OCI-LY7 (cell line): ENCODE results near the gene MRPL3. TPM values are rescaled to one million over a fixed set of nuclear protein-coding genes. Genes with fewer than 3 reads are reported as not detected.

Source experiments
- BruUV-seq: library from RNA; stranded (reverse); fragments of 400-500 nt; replicated peaks from 2 replicates; lab custom pipeline; 2021; lab: Mats Ljungman, UMichigan
- CTCF ChIA-PET: fragments of 300-600 bp; sonication (Branson Sonifier 250); formaldehyde crosslinking; loops from one replicate; lab custom pipeline; 2022; ENCODE audit warnings: antibody characterized with exemption; ENCODE audit not compliant: unreplicated experiment; lab: Charles Lee
- POLR2A ChIA-PET: fragments of 300-600 bp; sonication (Branson Sonifier 250); formaldehyde crosslinking; loops from one replicate; lab custom pipeline; 2022; ENCODE audit warnings: antibody characterized with exemption; lab: Charles Lee
- DNase-seq: peaks from one replicate; pipeline ENCODE4 v3.0.0-alpha.2; 2015; ENCODE audit warnings: low spot score
- H2AFZ ChIP-seq: fragments of 200-600 bp; sonication (generic), shearing (Covaris generic); 2 replicates; pipeline ENCODE4 v1.6.1; 2014; ENCODE audit warnings: mild to moderate bottlenecking, antibody characterized with exemption, low read length, moderate library complexity
- H3K27ac ChIP-seq: fragments of 200-600 bp; sonication (generic); 2 replicates; pipeline ENCODE4 v1.5.1; 2014; ENCODE audit warnings: mixed run types, low read depth, mild to moderate bottlenecking, moderate library complexity, low read length, inconsistent platforms; ENCODE audit not compliant: poor library complexity, severe bottlenecking
- H3K36me3 ChIP-seq: fragments of 200-600 bp; sonication (generic); 2 replicates; pipeline ENCODE4 v1.6.1; 2014; ENCODE audit warnings: mild to moderate bottlenecking, antibody characterized with exemption, low read length, moderate library complexity, mixed read lengths; ENCODE audit not compliant: insufficient read depth
- H3K4me1 ChIP-seq: fragments of 200-600 bp; sonication (generic); 2 replicates; pipeline ENCODE4 v1.5.1; 2014; ENCODE audit warnings: mild to moderate bottlenecking, low read length; ENCODE audit not compliant: insufficient read depth, poor library complexity, severe bottlenecking
- H3K4me2 ChIP-seq: fragments of 200-600 bp; sonication (generic); 2 replicates; pipeline ENCODE4 v1.6.1; 2014; ENCODE audit warnings: mild to moderate bottlenecking, low read length
- H3K4me3 ChIP-seq: fragments of 200-600 bp; sonication (generic); 2 replicates; pipeline ENCODE4 v1.5.1; 2014; ENCODE audit warnings: mild to moderate bottlenecking, low read depth, low read length; ENCODE audit not compliant: poor library complexity, severe bottlenecking
- H3K79me2 ChIP-seq: fragments of 200-600 bp; sonication (generic); 2 replicates; pipeline ENCODE4 v1.6.1; 2016; ENCODE audit warnings: low read depth, mild to moderate bottlenecking, low read length, moderate library complexity, mixed read lengths; ENCODE audit not compliant: insufficient read depth
- H3K9me2 ChIP-seq: fragments of 200-600 bp; sonication (generic); 2 replicates; pipeline ENCODE4 v1.6.1; 2016; ENCODE audit warnings: mild to moderate bottlenecking, low read length, mixed read lengths; ENCODE audit not compliant: insufficient read depth
- H3K9me3 ChIP-seq: fragments of 200-600 bp; sonication (generic); 2 replicates; pipeline ENCODE4 v1.6.1; 2014; ENCODE audit warnings: mild to moderate bottlenecking, mixed run types, low read length, mixed read lengths
- H4K20me1 ChIP-seq: fragments of 200-600 bp; sonication (generic); 2 replicates; pipeline ENCODE4 v1.6.1; 2014; ENCODE audit warnings: mild to moderate bottlenecking, antibody characterized with exemption, low read length, moderate library complexity, mixed read lengths; ENCODE audit not compliant: insufficient read depth
- EZH2phosphoT487 ChIP-seq: fragments of 200-600 bp; sonication (generic); IDR thresholded peaks from 2 replicates; pipeline ENCODE4 v1.6.1; 2018; ENCODE audit warnings: low read depth, borderline replicate concordance, mild to moderate bottlenecking, mixed run types, antibody characterized with exemption, low read length, moderate library complexity, mixed read lengths
- intact Hi-C: fragments of 100-400 bp; cut with micrococcal nuclease; formaldehyde crosslinking; loops from one replicate; pipeline ENCODE4 v1.10.0; 2022; ENCODE audit not compliant: unreplicated experiment
- total RNA-seq, 2 experiments: library from RNA; depleted of rRNA in 1 of 2; stranded (reverse); fragments of >200 nt in 1 of 2; shearing (Covaris generic) in 1 of 2; gene quantifications; 2 replicates each; pipeline ENCODE4 v1.2.3, GENCODE V29; 2014 to 2022
- TF ChIP-seq, protein P1 (sequence below): fragments of 200-600 bp; sonication (generic); conservative IDR thresholded peaks from 2 replicates; pipeline ENCODE4 v1.5.1; 2014; ENCODE audit warnings: mild to moderate bottlenecking, antibody characterized with exemption, low read length, moderate library complexity, mixed read lengths

Gene MRPL3
- total RNA-seq, 2 experiments from 2014 or later, result 121 to 133 TPM

DNA sequence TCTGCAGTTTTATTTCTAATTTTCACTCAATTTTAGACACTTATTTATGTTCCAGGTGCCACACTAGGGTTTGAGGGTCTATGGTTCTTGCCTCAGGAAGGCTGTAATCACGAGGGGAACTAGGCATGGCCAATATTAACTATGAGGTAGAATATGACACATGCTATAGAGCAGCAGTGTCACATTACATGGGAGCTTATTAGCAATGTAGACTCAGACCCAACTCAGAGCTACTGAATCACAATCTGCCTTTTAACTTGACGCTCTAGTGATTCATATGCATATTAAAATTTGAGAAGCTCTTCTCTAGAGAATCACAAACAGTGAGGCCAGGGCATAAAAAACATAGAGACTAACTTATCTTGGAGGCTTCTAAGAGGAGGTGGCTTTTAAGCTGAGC lies 32.8 kb upstream of the MRPL3 start:
- ChIA-PET CTCF (no interaction called here), POLR2A (no interaction called here)
- TF ChIP-seq EZH2phosphoT487, result no peak
- TF ChIP-seq, protein P1, sequence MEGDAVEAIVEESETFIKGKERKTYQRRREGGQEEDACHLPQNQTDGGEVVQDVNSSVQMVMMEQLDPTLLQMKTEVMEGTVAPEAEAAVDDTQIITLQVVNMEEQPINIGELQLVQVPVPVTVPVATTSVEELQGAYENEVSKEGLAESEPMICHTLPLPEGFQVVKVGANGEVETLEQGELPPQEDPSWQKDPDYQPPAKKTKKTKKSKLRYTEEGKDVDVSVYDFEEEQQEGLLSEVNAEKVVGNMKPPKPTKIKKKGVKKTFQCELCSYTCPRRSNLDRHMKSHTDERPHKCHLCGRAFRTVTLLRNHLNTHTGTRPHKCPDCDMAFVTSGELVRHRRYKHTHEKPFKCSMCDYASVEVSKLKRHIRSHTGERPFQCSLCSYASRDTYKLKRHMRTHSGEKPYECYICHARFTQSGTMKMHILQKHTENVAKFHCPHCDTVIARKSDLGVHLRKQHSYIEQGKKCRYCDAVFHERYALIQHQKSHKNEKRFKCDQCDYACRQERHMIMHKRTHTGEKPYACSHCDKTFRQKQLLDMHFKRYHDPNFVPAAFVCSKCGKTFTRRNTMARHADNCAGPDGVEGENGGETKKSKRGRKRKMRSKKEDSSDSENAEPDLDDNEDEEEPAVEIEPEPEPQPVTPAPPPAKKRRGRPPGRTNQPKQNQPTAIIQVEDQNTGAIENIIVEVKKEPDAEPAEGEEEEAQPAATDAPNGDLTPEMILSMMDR, result no peak
- Histone ChIP-seq H3K9me3 (no peaks in the 10 kb centered on the region), H3K9me2 (no peaks in the 10 kb centered on the region), H3K4me2 (no peak overlapping the region), H3K4me3 (no peak overlapping the region), H3K27ac (no peak overlapping the region), H2AFZ (no peak overlapping the region), H3K79me2 (no peaks in the 10 kb centered on the region), H3K4me1 (no peaks in the 10 kb centered on the region), H3K36me3 (no peaks in the 10 kb centered on the region), H4K20me1 (no peaks in the 10 kb centered on the region)
- intact Hi-C loops, result no loop called here
- no TSS peak for BruUV-seq
- DNase-seq, result no peak

DNA sequence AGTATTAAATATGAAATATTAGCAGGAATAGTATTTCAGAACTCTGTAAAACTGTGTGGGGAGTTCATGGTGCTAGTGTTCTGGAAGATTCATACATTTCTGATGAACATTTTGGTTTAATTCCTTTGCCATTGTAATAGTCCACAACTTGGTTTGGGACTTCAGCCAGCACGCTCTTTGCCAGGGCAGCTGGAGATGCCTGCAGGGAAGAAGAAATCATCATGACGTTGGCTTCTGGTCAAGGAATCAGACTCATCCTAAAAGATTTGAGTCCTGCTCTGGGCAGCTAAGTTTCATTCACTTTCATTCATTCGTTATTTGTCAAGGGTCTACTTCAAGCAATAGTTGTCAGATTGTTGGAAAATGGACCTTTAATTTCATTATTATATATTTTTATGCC lies 32.4 kb upstream of the MRPL3 start:
- intact Hi-C loops, result no loop called here
- H3K4me1 ChIP-seq, result no peaks in the 10 kb centered on the region
- no peak for DNase-seq
- no peak overlapping the region for H2AFZ ChIP-seq
- no peaks in the 10 kb centered on the region for H3K36me3 ChIP-seq
- no peaks in the 10 kb centered on the region for H3K9me3 ChIP-seq
- TF ChIP-seq, protein P1, result no peak
- TF ChIP-seq EZH2phosphoT487, result no peak
- no peak overlapping the region for H3K4me3 ChIP-seq
- no peaks in the 10 kb centered on the region for H4K20me1 ChIP-seq
- POLR2A ChIA-PET, result no interaction called here
- H3K9me2 ChIP-seq, result no peaks in the 10 kb centered on the region
- CTCF ChIA-PET, result no interaction called here
- no peak overlapping the region for H3K27ac ChIP-seq
- no TSS peak for BruUV-seq
- no peaks in the 10 kb centered on the region for H3K79me2 ChIP-seq
- H3K4me2 ChIP-seq, result no peak overlapping the region

DNA sequence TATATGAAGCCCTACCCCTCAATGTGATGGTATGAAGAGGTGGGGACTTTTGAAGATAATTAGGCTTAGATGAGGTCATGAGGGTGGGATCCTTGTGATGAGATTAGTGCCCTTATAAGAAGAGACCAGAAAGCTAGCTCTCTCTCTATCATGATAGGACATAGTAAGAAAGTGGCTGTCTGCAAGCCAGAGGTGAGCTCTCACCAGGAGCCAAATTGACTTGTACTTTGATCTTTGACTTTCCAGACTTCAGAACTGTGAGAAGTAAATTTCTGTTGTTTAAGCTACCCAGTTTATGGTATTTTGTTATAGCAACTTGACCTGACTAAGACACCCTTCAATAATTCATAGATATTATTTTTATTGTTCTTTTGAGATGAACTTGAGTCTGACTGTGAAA lies 29.9 kb upstream of the MRPL3 start:
- H3K9me2 ChIP-seq, result no peaks in the 10 kb centered on the region
- no peaks in the 10 kb centered on the region for H3K36me3 ChIP-seq
- POLR2A ChIA-PET, result no interaction called here
- no peaks in the 10 kb centered on the region for H3K4me1 ChIP-seq
- no TSS peak for BruUV-seq
- DNase-seq, result no peak
- H4K20me1 ChIP-seq, result no peaks in the 10 kb centered on the region
- no peaks in the 10 kb centered on the region for H3K79me2 ChIP-seq
- no peak overlapping the region for H3K4me2 ChIP-seq
- intact Hi-C loops, result no loop called here
- no peak overlapping the region for H2AFZ ChIP-seq
- CTCF ChIA-PET, result no interaction called here
- no peaks in the 10 kb centered on the region for H3K9me3 ChIP-seq
- no peak overlapping the region for H3K27ac ChIP-seq
- H3K4me3 ChIP-seq, result no peak overlapping the region
- TF ChIP-seq, protein P1, result no peak
- TF ChIP-seq EZH2phosphoT487, result no peak
